ENCODE measurements around the gene SMPDL3B. TPM values are rescaled to one million over a fixed set of nuclear protein-coding genes. Genes with fewer than 3 reads are reported as not detected.

Gene SMPDL3B
- total and polyA plus RNA-seq, 3 donors from 2014 or later: 2.1 to 2.7 (median 2.5) TPM

DNA sequence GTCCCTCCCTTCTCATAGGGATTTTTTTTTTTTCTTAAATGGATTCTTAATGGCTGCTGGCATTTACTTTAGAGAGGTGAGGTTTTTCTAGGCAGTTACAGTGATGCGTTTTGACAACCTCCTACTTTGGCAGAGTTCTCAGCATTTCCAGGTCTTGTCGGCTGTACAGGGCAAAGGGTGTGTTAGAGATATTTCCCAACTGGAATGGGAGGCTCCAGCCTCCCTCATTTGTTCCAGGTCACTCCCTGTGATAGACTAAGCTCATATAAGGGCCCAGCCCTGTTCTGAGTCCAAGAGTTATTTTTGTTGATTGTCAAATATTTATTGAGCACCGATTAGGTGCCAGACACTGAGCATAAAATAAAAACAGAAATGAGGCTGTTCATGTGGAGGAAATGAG, 17.3 kb downstream of the SMPDL3B start:
- no peaks in the 10 kb centered on the region for H3K36me3 ChIP-seq (ENCODE audit: low read depth, missing control alignments)
- DNase-seq: no peak
- intact Hi-C loops (cut with DNase I; ENCODE audit: low total_unique reads): no loop called here
- no peaks in the 10 kb centered on the region for H3K27me3 ChIP-seq
- H3K4me1 ChIP-seq: no peaks in the 10 kb centered on the region
- no peak overlapping the region for H3K4me3 ChIP-seq
- H3K27ac ChIP-seq: no peak overlapping the region
- WGBS, 2 donors: 68 to 74% methylated on average over 3 of the region's 3 CpGs
- H3K9me3 ChIP-seq: no peaks in the 10 kb centered on the region
- TF ChIP-seq POLR2A (IDR thresholded peaks at IDR 0.05): no peak
- TF ChIP-seq, protein P1, sequence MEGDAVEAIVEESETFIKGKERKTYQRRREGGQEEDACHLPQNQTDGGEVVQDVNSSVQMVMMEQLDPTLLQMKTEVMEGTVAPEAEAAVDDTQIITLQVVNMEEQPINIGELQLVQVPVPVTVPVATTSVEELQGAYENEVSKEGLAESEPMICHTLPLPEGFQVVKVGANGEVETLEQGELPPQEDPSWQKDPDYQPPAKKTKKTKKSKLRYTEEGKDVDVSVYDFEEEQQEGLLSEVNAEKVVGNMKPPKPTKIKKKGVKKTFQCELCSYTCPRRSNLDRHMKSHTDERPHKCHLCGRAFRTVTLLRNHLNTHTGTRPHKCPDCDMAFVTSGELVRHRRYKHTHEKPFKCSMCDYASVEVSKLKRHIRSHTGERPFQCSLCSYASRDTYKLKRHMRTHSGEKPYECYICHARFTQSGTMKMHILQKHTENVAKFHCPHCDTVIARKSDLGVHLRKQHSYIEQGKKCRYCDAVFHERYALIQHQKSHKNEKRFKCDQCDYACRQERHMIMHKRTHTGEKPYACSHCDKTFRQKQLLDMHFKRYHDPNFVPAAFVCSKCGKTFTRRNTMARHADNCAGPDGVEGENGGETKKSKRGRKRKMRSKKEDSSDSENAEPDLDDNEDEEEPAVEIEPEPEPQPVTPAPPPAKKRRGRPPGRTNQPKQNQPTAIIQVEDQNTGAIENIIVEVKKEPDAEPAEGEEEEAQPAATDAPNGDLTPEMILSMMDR (IDR thresholded peaks at IDR 0.05): no peak

DNA sequence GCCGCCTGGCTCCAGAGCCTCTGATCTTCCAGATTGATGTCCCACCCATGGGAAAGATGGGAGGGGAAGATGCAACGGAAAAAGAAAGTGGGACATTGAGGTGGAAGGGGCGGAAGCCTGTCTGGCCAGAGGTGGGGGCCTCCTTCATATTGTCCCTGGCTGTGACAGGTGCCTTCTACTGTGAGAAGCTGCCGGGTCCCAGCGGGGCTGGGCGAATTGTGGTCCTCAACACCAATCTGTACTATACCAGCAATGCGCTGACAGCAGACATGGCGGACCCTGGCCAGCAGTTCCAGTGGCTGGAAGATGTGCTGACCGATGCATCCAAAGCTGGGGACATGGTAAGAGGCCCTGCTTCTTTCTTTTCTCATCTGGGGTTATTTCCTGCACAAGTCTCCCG, 19.4 kb downstream of the SMPDL3B start:
- no peaks in the 10 kb centered on the region for H3K36me3 ChIP-seq (ENCODE audit: low read depth, missing control alignments)
- 94 to 96% methylated on average over 10 of the region's 10 CpGs for WGBS, 2 donors
- H3K9me3 ChIP-seq: no peaks in the 10 kb centered on the region
- H3K27ac ChIP-seq: no peak overlapping the region
- TF ChIP-seq, protein P1 (IDR thresholded peaks at IDR 0.05): no peak
- no peak for TF ChIP-seq POLR2A (IDR thresholded peaks at IDR 0.05)
- no peak overlapping the region for H3K4me3 ChIP-seq
- H3K27me3 ChIP-seq: no peaks in the 10 kb centered on the region
- H3K4me1 ChIP-seq: no peaks in the 10 kb centered on the region
- DNase-seq: no peak
- intact Hi-C loops (cut with DNase I; ENCODE audit: low total_unique reads): no loop called here

DNA sequence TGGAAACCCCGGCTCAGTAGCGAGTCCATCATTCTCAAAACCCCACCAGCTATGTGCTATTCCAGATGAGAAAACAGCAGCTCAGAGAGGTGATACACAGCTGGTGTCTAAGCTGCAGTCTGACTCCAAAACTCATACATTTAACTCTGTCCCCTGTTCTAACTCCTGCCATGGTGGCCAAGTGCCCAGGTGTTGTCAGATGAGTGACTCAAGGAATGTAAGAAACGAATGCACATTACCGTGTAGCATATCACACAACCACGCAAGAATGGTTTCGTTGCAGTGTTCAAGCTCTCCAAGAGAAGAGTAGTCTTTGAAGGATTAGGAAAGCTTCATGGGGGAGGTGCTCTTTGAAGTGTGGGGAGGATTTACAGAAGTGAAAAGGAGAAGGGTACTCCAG, 20.3 kb downstream of the SMPDL3B start:
- H3K9me3 ChIP-seq: no peaks in the 10 kb centered on the region
- H3K4me1 ChIP-seq: no peaks in the 10 kb centered on the region
- TF ChIP-seq, protein P1 (IDR thresholded peaks at IDR 0.05): no peak
- TF ChIP-seq POLR2A (IDR thresholded peaks at IDR 0.05): no peak
- DNase-seq: no peak
- no peak overlapping the region for H3K4me3 ChIP-seq
- intact Hi-C loops (cut with DNase I; ENCODE audit: low total_unique reads): no loop called here
- no peaks in the 10 kb centered on the region for H3K27me3 ChIP-seq
- WGBS, 2 donors: 88 to 93% methylated on average over 6 of the region's 6 CpGs
- no peaks in the 10 kb centered on the region for H3K36me3 ChIP-seq (ENCODE audit: low read depth, missing control alignments)
- H3K27ac ChIP-seq: no peak overlapping the region

DNA sequence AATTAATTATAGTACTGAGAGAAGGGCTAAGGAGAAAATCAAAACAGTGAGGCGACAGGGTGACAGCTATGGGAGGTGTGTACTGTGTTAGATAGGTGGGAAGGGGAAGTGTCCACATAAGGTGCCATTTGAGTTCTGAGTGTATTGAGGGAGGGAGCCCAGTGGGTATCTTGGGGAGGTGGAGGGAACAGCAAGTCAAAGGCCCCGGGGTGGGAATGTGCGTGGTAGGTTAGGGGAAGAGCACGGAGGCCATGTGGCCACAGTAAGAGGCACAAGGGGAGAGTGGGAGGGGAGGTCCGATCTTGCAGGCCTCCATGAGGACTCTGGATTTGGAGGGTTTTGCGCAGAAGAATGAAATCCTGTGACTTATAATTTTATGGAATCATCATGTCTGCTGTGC, 22.0 kb downstream of the SMPDL3B start:
- 81 to 94% methylated on average over 6 of the region's 6 CpGs for WGBS, 2 donors
- intact Hi-C loops (cut with DNase I; ENCODE audit: low total_unique reads): no loop called here
- no peak overlapping the region for H3K27ac ChIP-seq
- no peaks in the 10 kb centered on the region for H3K9me3 ChIP-seq
- H3K27me3 ChIP-seq: no peaks in the 10 kb centered on the region
- H3K4me3 ChIP-seq: no peak overlapping the region
- no peak for DNase-seq
- no peak for TF ChIP-seq POLR2A (IDR thresholded peaks at IDR 0.05)
- H3K36me3 ChIP-seq (ENCODE audit: low read depth, missing control alignments): no peaks in the 10 kb centered on the region
- H3K4me1 ChIP-seq: peaks cover 10% of the 10 kb centered on the region

DNA sequence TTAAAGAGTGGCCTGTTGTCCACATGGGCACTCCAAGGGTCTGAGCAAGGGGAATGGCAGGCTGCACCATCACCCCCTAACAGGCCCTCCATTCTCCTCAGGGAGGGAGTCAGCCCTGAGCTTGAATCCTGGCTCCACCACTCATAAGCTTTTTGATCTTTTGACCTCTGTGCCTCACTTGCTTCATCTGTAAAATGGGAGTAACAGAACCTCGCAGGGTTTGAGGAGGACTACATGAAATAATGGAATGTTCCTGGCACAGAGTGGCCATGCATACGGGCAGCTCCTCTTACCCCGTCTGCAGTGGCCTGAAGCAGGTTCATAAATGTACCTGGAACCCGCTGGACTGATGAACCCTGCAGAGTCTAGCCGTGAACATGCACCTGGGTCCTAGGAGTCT, 22.9 kb downstream of the SMPDL3B start:
- WGBS, 2 donors: 84 to 94% methylated on average over 5 of the region's 5 CpGs
- no peak for TF ChIP-seq POLR2A (IDR thresholded peaks at IDR 0.05)
- TF ChIP-seq, protein P1 (IDR thresholded peaks at IDR 0.05): no peak
- H3K4me1 ChIP-seq: peaks cover 10% of the 10 kb centered on the region
- intact Hi-C loops (cut with DNase I; ENCODE audit: low total_unique reads): no loop called here
- H3K36me3 ChIP-seq (ENCODE audit: low read depth, missing control alignments): no peaks in the 10 kb centered on the region
- H3K27me3 ChIP-seq: no peaks in the 10 kb centered on the region
- H3K4me3 ChIP-seq: no peak overlapping the region
- no peak overlapping the region for H3K27ac ChIP-seq
- DNase-seq: no peak
- H3K9me3 ChIP-seq: no peaks in the 10 kb centered on the region
